H1 (cell line): ENCODE results near the gene CCNY. TPM values are rescaled to one million over a fixed set of nuclear protein-coding genes. Genes with fewer than 3 reads are reported as not detected.

Experiments
- CTCF ChIA-PET: fragments of 300-600 bp; sonication (Branson Sonifier 250); formaldehyde crosslinking; loops from one replicate; lab custom pipeline; 2021; ENCODE audit not compliant: partially characterized antibody; lab: Charles Lee
- POLR2A ChIA-PET: fragments of 300-600 bp; sonication (Branson Sonifier 250); formaldehyde crosslinking; loops from one replicate; lab custom pipeline; 2021; ENCODE audit warnings: inconsistent platforms; ENCODE audit not compliant: partially characterized antibody; lab: Charles Lee
- DNase-seq, 2 experiments: peaks; one replicate each; pipeline versions ENCODE4 v3.0.0 to v3.0.0-alpha.2; 2010 to 2022; ENCODE audit warnings: low spot score in 2 of 2, low read depth in 1 of 2, mixed read lengths in 1 of 2
- FAIRE-seq: peaks from 2 replicates; lab custom pipeline; 2011; peaks lifted over from hg19 to GRCh38; lab: Jason Lieb, UNC
- H2AFZ ChIP-seq: 2 replicates; pipeline ENCODE4 v1.8.1; 2012; ENCODE audit warnings: low read length, inconsistent platforms
- H2AK5ac ChIP-seq: 2 replicates; pipeline ENCODE4 v1.6.1; 2013; ENCODE audit warnings: low read depth, low read length
- H2BK120ac ChIP-seq: replicated peaks from 2 replicates; pipeline ENCODE3; 2013; ENCODE audit warnings: low read depth, low read length, inconsistent platforms
- H2BK12ac ChIP-seq: 2 replicates; pipeline ENCODE4 v1.6.1; 2013; ENCODE audit warnings: low read depth, low read length
- H2BK15ac ChIP-seq: 2 replicates; pipeline ENCODE4 v1.6.1; 2013; ENCODE audit warnings: low read length
- H2BK20ac ChIP-seq: 2 replicates; pipeline ENCODE4 v1.6.1; 2013; ENCODE audit warnings: low read length
- H2BK5ac ChIP-seq: 2 replicates; pipeline ENCODE4 v1.6.1; 2013; ENCODE audit warnings: low read depth, low read length
- H3K14ac ChIP-seq: 2 replicates; pipeline ENCODE4 v1.6.1; 2013; ENCODE audit warnings: inconsistent platforms; ENCODE audit not compliant: insufficient read length
- H3K18ac ChIP-seq: 2 replicates; pipeline ENCODE4 v1.6.1; 2013; ENCODE audit warnings: low read length; ENCODE audit errors: extremely low read depth
- H3K23ac ChIP-seq: 2 replicates; pipeline ENCODE4 v1.6.1; 2013; ENCODE audit warnings: inconsistent platforms; ENCODE audit not compliant: insufficient read length
- H3K23me2 ChIP-seq: 2 replicates; pipeline ENCODE4 v1.6.1; 2013; ENCODE audit warnings: low read depth, low read length
- H3K27ac ChIP-seq: 2 replicates; pipeline ENCODE4 v1.6.1; 2011; ENCODE audit warnings: low read depth, low read length, inconsistent platforms
- H3K27me3 ChIP-seq, 4 experiments: replicated peaks in 1 of 4; 1 replicate in 1 of 4; 2 replicates in 3 of 4; pipeline versions ENCODE4 v1.6.1 to v1.8.1; 2011 to 2013; ENCODE audit warnings: low read length in 3 of 4, mild to moderate bottlenecking in 3 of 4, inconsistent platforms in 2 of 4, mixed read lengths in 2 of 4, moderate library complexity in 1 of 4; ENCODE audit not compliant: control insufficient read depth in 3 of 4, insufficient read depth in 3 of 4; ENCODE audit errors: extremely low read depth in 1 of 4
- H3K36me3 ChIP-seq, 4 experiments: 2 replicates each; pipeline versions ENCODE4 v1.6.1 to v1.8.1; 2011 to 2013; ENCODE audit warnings: mild to moderate bottlenecking in 4 of 4, low read length in 3 of 4, moderate library complexity in 2 of 4, control low read depth in 1 of 4, inconsistent platforms in 1 of 4; ENCODE audit not compliant: insufficient read depth in 4 of 4, control insufficient read depth in 2 of 4
- H3K4ac ChIP-seq: replicated peaks from 2 replicates; pipeline ENCODE3; 2013; ENCODE audit warnings: low read length, low read depth, mixed read lengths, inconsistent platforms; ENCODE audit not compliant: insufficient read length
- H3K4me1 ChIP-seq, 4 experiments: replicated peaks in 1 of 4; 1 replicate in 1 of 4; 2 replicates in 3 of 4; pipeline versions ENCODE4 v1.6.1 to v1.8.1; 2011 to 2013; ENCODE audit warnings: low read length in 3 of 4, inconsistent platforms in 2 of 4, mixed read lengths in 1 of 4; ENCODE audit not compliant: insufficient read depth in 4 of 4, control insufficient read depth in 3 of 4
- H3K4me2 ChIP-seq, 2 experiments: 2 replicates each; pipeline versions ENCODE4 v1.6.1 to v1.8.1; 2011 to 2013; ENCODE audit warnings: low read depth in 2 of 2, low read length in 2 of 2, control low read depth in 1 of 2, inconsistent platforms in 1 of 2, mild to moderate bottlenecking in 1 of 2; ENCODE audit not compliant: insufficient read depth in 1 of 2
- H3K4me3 ChIP-seq, 4 experiments: fragments of 200-600, 300-600 bp in 1 of 4; sonication (generic), shearing (Covaris generic), sonication (Bioruptor Twin) in 1 of 4; 2 replicates each; pipeline versions ENCODE4 v1.5.1 to v1.8.1; 2011 to 2016; ENCODE audit warnings: low read length in 4 of 4, low read depth in 3 of 4, control low read depth in 2 of 4, inconsistent platforms in 2 of 4, mild to moderate bottlenecking in 2 of 4, mixed read lengths in 1 of 4, moderate library complexity in 1 of 4; ENCODE audit not compliant: insufficient read depth in 2 of 4; ENCODE audit errors: extremely low read depth in 1 of 4
- H3K56ac ChIP-seq: replicated peaks from 2 replicates; pipeline ENCODE3; 2013; ENCODE audit warnings: low read depth, mild to moderate bottlenecking, mixed read lengths, low read length, inconsistent platforms; ENCODE audit not compliant: insufficient read length
- H3K79me1 ChIP-seq: 2 replicates; pipeline ENCODE4 v1.6.1; 2013; ENCODE audit warnings: low read depth, low read length, control low read depth
- H3K79me2 ChIP-seq, 2 experiments: 2 replicates each; pipeline versions ENCODE4 v1.6.1 to v1.8.1; 2012 to 2013; ENCODE audit warnings: low read length in 2 of 2, mild to moderate bottlenecking in 2 of 2, inconsistent platforms in 1 of 2; ENCODE audit not compliant: insufficient read depth in 2 of 2, control insufficient read depth in 1 of 2
- H3K9ac ChIP-seq, 4 experiments: replicated peaks in 1 of 4; 1 replicate in 1 of 4; 2 replicates in 3 of 4; pipeline versions ENCODE4 v1.6.1 to v1.8.1; 2011 to 2013; ENCODE audit warnings: low read depth in 3 of 4, low read length in 3 of 4, control low read depth in 2 of 4, mild to moderate bottlenecking in 2 of 4, moderate library complexity in 2 of 4, inconsistent platforms in 1 of 4; ENCODE audit errors: extremely low read depth in 1 of 4
- H3K9me3 ChIP-seq, 2 experiments: 2 replicates each; pipeline versions ENCODE4 v1.6.1 to v1.8.1; 2012 to 2013; ENCODE audit warnings: mild to moderate bottlenecking in 2 of 2, moderate library complexity in 2 of 2, control low read depth in 1 of 2, inconsistent platforms in 1 of 2, low read depth in 1 of 2, low read length in 1 of 2, mixed read lengths in 1 of 2; ENCODE audit not compliant: insufficient read depth in 2 of 2
- H4K20me1 ChIP-seq, 2 experiments: replicated peaks in 1 of 2; 2 replicates each; pipeline versions ENCODE3 to v1.8.1; 2011 to 2013; ENCODE audit warnings: inconsistent platforms in 2 of 2, low read length in 2 of 2, mild to moderate bottlenecking in 1 of 2; ENCODE audit not compliant: insufficient read depth in 2 of 2, control insufficient read depth in 1 of 2
- H4K5ac ChIP-seq: 2 replicates; pipeline ENCODE4 v1.6.1; 2013; ENCODE audit warnings: low read length, low read depth, mixed read lengths, inconsistent platforms; ENCODE audit not compliant: insufficient read length
- H4K8ac ChIP-seq: 2 replicates; pipeline ENCODE4 v1.8.0; 2013; ENCODE audit warnings: mild to moderate bottlenecking, moderate library complexity, low read length, inconsistent platforms; ENCODE audit not compliant: insufficient read depth; ENCODE audit errors: extremely low read depth
- H4K91ac ChIP-seq: replicated peaks from 2 replicates; pipeline ENCODE3; 2013; ENCODE audit warnings: low read length, mixed read lengths, inconsistent platforms; ENCODE audit not compliant: insufficient read length
- CEBPB ChIP-seq: IDR thresholded peaks from 2 replicates; pipeline ENCODE4 v1.6.1; 2012; ENCODE audit warnings: low read depth, low read length
- EP300 ChIP-seq, 2 experiments: IDR thresholded peaks; 1 replicate in 1 of 2; 2 replicates in 1 of 2; pipeline ENCODE4 v1.6.1; 2011 to 2012; ENCODE audit warnings: low read depth in 2 of 2, low read length in 2 of 2, mild to moderate bottlenecking in 2 of 2, borderline replicate concordance in 1 of 2, inconsistent platforms in 1 of 2, moderate library complexity in 1 of 2
- FOSL1 ChIP-seq: IDR thresholded peaks from 2 replicates; pipeline ENCODE4 v1.6.1; 2011; ENCODE audit warnings: mild to moderate bottlenecking, low read depth, low read length, moderate library complexity; ENCODE audit not compliant: insufficient read depth
- HDAC2 ChIP-seq, 2 experiments: fragments of 300-600 bp in 1 of 2; sonication (generic) in 1 of 2; IDR thresholded peaks; 2 replicates each; pipeline ENCODE4 v1.6.1; 2011 to 2012; ENCODE audit warnings: low read depth in 2 of 2, low read length in 2 of 2, mild to moderate bottlenecking in 2 of 2, moderate library complexity in 2 of 2, borderline replicate concordance in 1 of 2, inconsistent platforms in 1 of 2
- JUND ChIP-seq: IDR thresholded peaks from 2 replicates; pipeline ENCODE4 v1.6.1; 2011; ENCODE audit warnings: mild to moderate bottlenecking, improper control_type of control experiment, low read length
- WGBS, 2 experiments: shearing (Covaris generic) in 1 of 2; methylation state at CpG; one replicate each; pipeline versions ENCODE4 v1.1.6 to v1.1.7; 2013 to 2015; ENCODE audit warnings: low lambda C conversion rate in 2 of 2, mixed read lengths in 2 of 2, inconsistent platforms in 1 of 2, low coverage in 1 of 2, missing lambda C conversion rate in 1 of 2; ENCODE audit not compliant: insufficient replicate concordance in 2 of 2, insufficient coverage in 1 of 2, insufficient read length in 1 of 2; ENCODE audit errors: extremely low coverage in 1 of 2, missing lambda C conversion rate in 1 of 2; 5-methylcytosine and 5-hydroxymethylcytosine counted together
- polyA plus RNA-seq, 7 experiments: library from polyadenylated mRNA; depleted of rRNA in 3 of 7; stranded (reverse) in 5 of 7; unstranded in 2 of 7; fragments of >200 nt in 5 of 7; fragments of 200-250 nt in 2 of 7; gene quantifications; 1 replicate in 5 of 7; 2 replicates in 1 of 7; 4 replicates in 1 of 7; pipeline versions ENCODE4 v1.2.1 to v1.2.3, GENCODE V29; 2011 to 2013; ENCODE audit warnings: missing spikeins in 2 of 7, mixed read lengths in 2 of 7
- total RNA-seq: library from RNA; stranded (reverse); fragmentation: NEBNext Ultra II Directional; extraction: Animal tissue kit (Norgen Biotek cat#: 25700); gene quantifications from 2 replicates; pipeline ENCODE4 v1.2.1, GENCODE V29; 2021

CCNY gene
- total and polyA plus RNA-seq, 2 of the 8 experiments (the other 6 are each of a cell fraction or from before 2014, with no cell fraction given): 25.3 to 68.2 TPM

DNA sequence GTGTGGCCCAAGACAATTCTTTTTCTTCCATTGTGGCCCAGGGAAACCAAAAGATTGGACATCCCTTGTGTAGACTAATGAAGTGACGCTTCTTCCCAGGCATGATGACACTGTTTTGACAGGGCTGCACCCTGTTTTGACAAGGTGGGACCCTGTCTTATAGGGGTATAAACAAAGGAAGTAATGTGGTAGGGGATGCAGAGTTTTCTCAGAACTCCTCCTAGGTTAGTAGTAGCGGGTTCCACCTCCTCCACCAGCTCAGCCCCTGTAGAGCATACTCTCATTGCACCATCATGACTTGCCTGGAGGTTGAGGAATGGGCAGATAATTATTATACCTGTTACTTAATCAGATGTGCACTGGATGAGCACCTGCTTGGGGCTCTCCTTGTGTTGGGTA, 123.1 kb downstream of the CCNY start:
- Histone ChIP-seq H3K79me2 (peaks cover 2 to 86% of the 10 kb centered on the region in 2 experiments; a peak in 3 of 4 replicates), H4K20me1 (peaks cover 0 to 4% of the 10 kb centered on the region in 2 experiments)
- CTCF ChIA-PET: interaction anchor here (0.6 to 1.1 kb wide), 3 partner anchors 9 to 75 kb away, joined by 3 to 4 read pairs (median 3); no protein-coding TSS in a partner anchor

More for the DNA sequence above, 123.1 kb downstream of the CCNY start:
- no peaks in the 10 kb centered on the region for H3K23me2 ChIP-seq
- H3K9ac ChIP-seq: no peak overlapping the region
- no peak overlapping the region for H2BK12ac ChIP-seq
- no peaks in the 10 kb centered on the region for H3K27me3 ChIP-seq
- FAIRE-seq (no peak), DNase-seq (no peak)
- no peak overlapping the region for H4K91ac ChIP-seq
- TF ChIP-seq JUND (no peak), EP300 (IDR thresholded peaks at IDR 0.05; ENCODE audit: borderline replicate concordance in 1 of 2, low read depth in 2 of 2, low read length in 2 of 2) (no peak), HDAC2 (IDR thresholded peaks at IDR 0.05; ENCODE audit: borderline replicate concordance in 1 of 2, low read depth in 2 of 2, low read length in 2 of 2) (no peak), FOSL1 (no peak), CEBPB (no peak)
- H3K4me2 ChIP-seq: no peak overlapping the region
- no peak overlapping the region for H3K14ac ChIP-seq
- no peak overlapping the region for H3K4ac ChIP-seq
- H2BK20ac ChIP-seq: no peak overlapping the region; the same call in 1 of the 2 replicates
- H2AK5ac ChIP-seq: no peak overlapping the region
- H2BK120ac ChIP-seq: no peak overlapping the region
- no peaks in the 10 kb centered on the region for H3K9me3 ChIP-seq
- no peaks in the 10 kb centered on the region; a peak in 1 of 8 replicates for H3K36me3 ChIP-seq
- no peak overlapping the region for H3K23ac ChIP-seq
- H3K18ac ChIP-seq: no peak overlapping the region
- no peak overlapping the region for H3K27ac ChIP-seq
- no peak overlapping the region for H4K5ac ChIP-seq
- no peak overlapping the region for H2BK5ac ChIP-seq
- H2BK15ac ChIP-seq: no peak overlapping the region
- POLR2A ChIA-PET: interaction anchor here (1.2 kb wide), 1 partner anchor 15 kb away, joined by 3 read pairs; no protein-coding TSS in a partner anchor
- no peak overlapping the region for H3K4me3 ChIP-seq
- no peak overlapping the region for H4K8ac ChIP-seq
- WGBS, 2 experiments: 91% methylated on average over 2 of the region's 2 CpGs; no CpG with 5 or more reads in 1 of the 2 experiments
- no peak overlapping the region for H2AFZ ChIP-seq
- peaks cover 9% of the 10 kb centered on the region for H3K79me1 ChIP-seq
- H3K56ac ChIP-seq: no peak overlapping the region
- H3K4me1 ChIP-seq: peaks cover 6 to 38% (median 29%) of the 10 kb centered on the region in 4 experiments
